BE2C (cell line): ENCODE measurements around the gene ZBTB16.

Source experiments
- DNase-seq: peaks from one replicate; pipeline ENCODE4 v3.0.0-alpha.2; 2020
- H3K27me3 ChIP-seq: fragments of 250-450 bp; sonication (Bioruptor Pico); 2 replicates; pipeline ENCODE4 v1.5.1; 2020; ENCODE audit warnings: mild to moderate bottlenecking
- H3K36me3 ChIP-seq: fragments of 250-450 bp; sonication (Bioruptor Pico); 2 replicates; pipeline ENCODE4 v1.5.1; 2020; ENCODE audit warnings: mild to moderate bottlenecking
- H3K4me1 ChIP-seq: fragments of 250-450 bp; sonication (Bioruptor Pico); 2 replicates; pipeline ENCODE4 v1.5.1; 2020
- H3K4me3 ChIP-seq: 2 replicates; pipeline ENCODE4 v1.5.1; 2011; ENCODE audit warnings: low read depth, low read length
- H3K9me3 ChIP-seq: fragments of 250-450 bp; sonication (Bioruptor Pico); 2 replicates; pipeline ENCODE4 v1.5.1; 2020
- CTCF ChIP-seq: IDR thresholded peaks from 2 replicates; pipeline ENCODE4 v1.5.1; 2012; ENCODE audit warnings: mild to moderate bottlenecking, low read depth, low read length

Gene ZBTB16

GRCh38 chr11:114215871-114216795 is 156.6 kb downstream of the ZBTB16 start:
- Histone ChIP-seq H3K27me3 (no peaks in the 10 kb centered on the region; the same call in 1 of the 2 replicates), H3K36me3 (no peaks in the 10 kb centered on the region), H3K4me3 (no peak overlapping the region), H3K4me1 (no peaks in the 10 kb centered on the region), H3K9me3 (no peaks in the 10 kb centered on the region)
- TF ChIP-seq CTCF = no peak
- DNase-seq = no peak

- H3K36me3 ChIP-seq = no peaks in the 10 kb centered on the region
- no peaks in the 10 kb centered on the region for H3K4me1 ChIP-seq
- H3K9me3 ChIP-seq = no peaks in the 10 kb centered on the region
- no peak for TF ChIP-seq CTCF
- H3K27me3 ChIP-seq = no peaks in the 10 kb centered on the region; the same call in 1 of the 2 replicates
- no peak overlapping the region for H3K4me3 ChIP-seq
- DNase-seq = no peak
These were observed 157.3 kb downstream of the ZBTB16 start for GRCh38 chr11:114216796-114217180.

GRCh38 chr11:114218508-114218907 is 159.0 kb downstream of the ZBTB16 start:
- no peaks in the 10 kb centered on the region for H3K36me3 ChIP-seq
- no peaks in the 10 kb centered on the region for H3K9me3 ChIP-seq
- no peaks in the 10 kb centered on the region for H3K4me1 ChIP-seq
- no peak overlapping the region for H3K4me3 ChIP-seq
- H3K27me3 ChIP-seq = no peaks in the 10 kb centered on the region; the same call in 1 of the 2 replicates
- no peak for DNase-seq
- TF ChIP-seq CTCF = no peak

- H3K4me1 ChIP-seq = no peaks in the 10 kb centered on the region
- DNase-seq = no peak
- no peaks in the 10 kb centered on the region for H3K36me3 ChIP-seq
- no peaks in the 10 kb centered on the region; the same call in 1 of the 2 replicates for H3K27me3 ChIP-seq
- no peak for TF ChIP-seq CTCF
- H3K4me3 ChIP-seq = no peak overlapping the region
- no peaks in the 10 kb centered on the region for H3K9me3 ChIP-seq
These were observed 160.2 kb downstream of the ZBTB16 start for GRCh38 chr11:114219559-114220349.

GRCh38 chr11:114221037-114221436 is 161.5 kb downstream of the ZBTB16 start:
- no peaks in the 10 kb centered on the region for H3K36me3 ChIP-seq
- no peak for DNase-seq
- no peaks in the 10 kb centered on the region for H3K4me1 ChIP-seq
- no peak overlapping the region for H3K4me3 ChIP-seq
- no peak for TF ChIP-seq CTCF
- no peaks in the 10 kb centered on the region for H3K27me3 ChIP-seq
- no peaks in the 10 kb centered on the region for H3K9me3 ChIP-seq

GRCh38 chr11:114225661-114226060 is 166.2 kb downstream of the ZBTB16 start:
- no peaks in the 10 kb centered on the region for H3K27me3 ChIP-seq
- no peak for TF ChIP-seq CTCF
- H3K36me3 ChIP-seq = no peaks in the 10 kb centered on the region
- no peaks in the 10 kb centered on the region for H3K4me1 ChIP-seq
- no peak for DNase-seq
- H3K4me3 ChIP-seq = no peak overlapping the region
- no peaks in the 10 kb centered on the region for H3K9me3 ChIP-seq
